ENCODE results near the gene POU6F2.

DNA sequence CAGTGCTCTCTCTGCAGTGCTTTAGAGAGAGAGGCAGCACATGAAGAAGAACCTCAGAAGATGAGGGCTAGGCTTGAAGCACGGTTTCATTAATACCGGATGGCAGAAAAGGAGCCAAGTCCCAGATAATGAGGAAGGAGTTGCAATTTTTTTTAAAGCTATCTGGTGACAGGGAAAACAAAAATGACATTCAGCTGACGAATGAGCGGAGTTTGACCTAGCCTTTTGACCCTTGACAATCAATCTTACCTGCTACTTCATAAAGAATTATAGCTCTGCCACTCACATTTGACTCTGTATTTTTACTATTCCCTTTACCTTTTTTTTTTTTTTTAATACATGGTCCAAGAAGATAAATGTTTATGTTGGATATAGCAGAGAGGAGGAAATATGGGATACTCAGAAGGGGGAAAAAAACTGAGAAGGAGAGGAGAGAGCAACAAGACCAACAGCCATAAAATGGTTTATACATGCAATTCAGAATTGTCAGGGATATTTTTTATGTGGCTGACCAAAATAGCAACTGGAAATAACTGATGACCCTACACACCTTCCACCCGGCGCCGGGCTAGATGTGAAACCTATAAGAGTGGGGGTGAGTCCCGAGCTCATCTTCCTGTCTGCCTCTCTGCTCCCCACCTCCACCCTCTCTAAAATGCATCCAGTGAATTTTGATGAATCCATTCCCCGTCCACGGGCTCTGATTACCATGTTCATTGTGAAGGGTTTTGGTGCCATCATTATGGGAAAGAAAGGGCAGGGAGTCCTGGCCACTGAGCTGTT is 314.1 kb downstream of the POU6F2 start:
- TF ChIP-seq POLR2A (IDR thresholded peaks at IDR 0.05) (no peak), POLR2AphosphoS5 (IDR thresholded peaks at IDR 0.05) (no peak), EP300 (IDR thresholded peaks at IDR 0.05) (no peak)
- TF ChIP-seq, protein P1, sequence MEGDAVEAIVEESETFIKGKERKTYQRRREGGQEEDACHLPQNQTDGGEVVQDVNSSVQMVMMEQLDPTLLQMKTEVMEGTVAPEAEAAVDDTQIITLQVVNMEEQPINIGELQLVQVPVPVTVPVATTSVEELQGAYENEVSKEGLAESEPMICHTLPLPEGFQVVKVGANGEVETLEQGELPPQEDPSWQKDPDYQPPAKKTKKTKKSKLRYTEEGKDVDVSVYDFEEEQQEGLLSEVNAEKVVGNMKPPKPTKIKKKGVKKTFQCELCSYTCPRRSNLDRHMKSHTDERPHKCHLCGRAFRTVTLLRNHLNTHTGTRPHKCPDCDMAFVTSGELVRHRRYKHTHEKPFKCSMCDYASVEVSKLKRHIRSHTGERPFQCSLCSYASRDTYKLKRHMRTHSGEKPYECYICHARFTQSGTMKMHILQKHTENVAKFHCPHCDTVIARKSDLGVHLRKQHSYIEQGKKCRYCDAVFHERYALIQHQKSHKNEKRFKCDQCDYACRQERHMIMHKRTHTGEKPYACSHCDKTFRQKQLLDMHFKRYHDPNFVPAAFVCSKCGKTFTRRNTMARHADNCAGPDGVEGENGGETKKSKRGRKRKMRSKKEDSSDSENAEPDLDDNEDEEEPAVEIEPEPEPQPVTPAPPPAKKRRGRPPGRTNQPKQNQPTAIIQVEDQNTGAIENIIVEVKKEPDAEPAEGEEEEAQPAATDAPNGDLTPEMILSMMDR (IDR thresholded peaks at IDR 0.05), result no peak
